HEK293 (cell line): ENCODE data around the gene STAT5B.
A peak's percentile ranks its signal among the peaks of the same experiment; 100 is the strongest.
"Not testable (repeated sequence)": the region's sequence is repeated elsewhere in the genome, so short reads cannot be mapped to it uniquely, and the experiment has no call there.

ENCODE experiments used
- CTCF ChIA-PET: fragments of 350-600 bp; formaldehyde crosslinking; extraction: SDS; loops from one replicate; lab custom pipeline; 2021; ENCODE audit warnings: antibody characterized with exemption; lab: Yijun Ruan, JAX
- POLR2A ChIA-PET: fragments of 300-600 bp; formaldehyde crosslinking; extraction: SDS; loops from one replicate; lab custom pipeline; 2020; ENCODE audit warnings: antibody characterized with exemption, inconsistent platforms; lab: Yijun Ruan, JAX
- H3K27ac ChIP-seq: fragments of 200-500 bp; sonication (Bioruptor generic); 2 replicates; pipeline ENCODE4 v1.5.1; 2014; ENCODE audit warnings: low read depth, low read length, control low read depth, inconsistent platforms; ENCODE audit errors: extremely low read depth
- H3K36me3 ChIP-seq, 2 experiments: fragments of 200-500 bp in 1 of 2; sonication (Bioruptor generic) in 1 of 2; 1 replicate in 1 of 2; 2 replicates in 1 of 2; pipeline ENCODE4 v1.5.1; 2014 to 2017; ENCODE audit warnings: inconsistent platforms in 2 of 2, low read length in 2 of 2; ENCODE audit not compliant: control insufficient read depth in 2 of 2, insufficient read depth in 1 of 2
- H3K4me1 ChIP-seq: fragments of 200-500 bp; sonication (Bioruptor generic); 2 replicates; pipeline ENCODE4 v1.5.1; 2014; ENCODE audit warnings: mild to moderate bottlenecking, low read length, inconsistent platforms; ENCODE audit not compliant: control insufficient read depth, insufficient read depth
- H3K4me3 ChIP-seq: 2 replicates; pipeline ENCODE4 v1.5.1; 2011; ENCODE audit warnings: low read depth, mild to moderate bottlenecking, control low read depth, low read length, moderate library complexity
- H3K9me3 ChIP-seq: fragments of 200-500 bp; sonication (Bioruptor generic); 2 replicates; pipeline ENCODE4 v1.5.1; 2014; ENCODE audit warnings: low read depth, low read length, inconsistent platforms; ENCODE audit not compliant: control insufficient read depth, insufficient read depth
- GLIS1 ChIP-seq: fragments of 450-650 bp; formaldehyde crosslinking; IDR thresholded peaks from 2 replicates; pipeline ENCODE4 v1.5.1; 2016; ENCODE audit warnings: missing biosample characterization, missing genetic modification characterization
- OSR2 ChIP-seq: fragments of 450-650 bp; formaldehyde crosslinking; IDR thresholded peaks from 2 replicates; pipeline ENCODE4 v1.5.1; 2016; ENCODE audit warnings: missing biosample characterization, missing genetic modification characterization
- REPIN1 ChIP-seq: fragments of 450-650 bp; formaldehyde crosslinking; IDR thresholded peaks from 2 replicates; pipeline ENCODE4 v1.5.1; 2017; ENCODE audit warnings: missing biosample characterization, missing genetic modification characterization, low read depth
- TRIM28 ChIP-seq: IDR thresholded peaks from 2 replicates; pipeline ENCODE4 v1.6.1; 2011; ENCODE audit warnings: low read length, control low read depth, borderline replicate concordance
- ZBTB1 ChIP-seq: fragments of 450-650 bp; formaldehyde crosslinking; IDR thresholded peaks from 2 replicates; pipeline ENCODE4 v1.5.1; 2016; ENCODE audit warnings: missing biosample characterization, missing genetic modification characterization
- ZBTB21 ChIP-seq: fragments of 450-650 bp; formaldehyde crosslinking; IDR thresholded peaks from 2 replicates; pipeline ENCODE4 v1.5.1; 2017; ENCODE audit warnings: missing biosample characterization, missing genetic modification characterization
- ZBTB6 ChIP-seq: fragments of 450-650 bp; formaldehyde crosslinking; IDR thresholded peaks from 2 replicates; pipeline ENCODE4 v1.5.1; 2017; ENCODE audit warnings: missing biosample characterization, missing genetic modification characterization
- ZNF140 ChIP-seq: fragments of 450-650 bp; formaldehyde crosslinking; IDR thresholded peaks from 2 replicates; pipeline ENCODE4 v1.5.1; 2016; ENCODE audit warnings: missing biosample characterization, missing genetic modification characterization
- ZNF26 ChIP-seq: fragments of 450-650 bp; formaldehyde crosslinking; IDR thresholded peaks from 2 replicates; pipeline ENCODE4 v1.5.1; 2016; ENCODE audit warnings: missing biosample characterization, missing genetic modification characterization
- ZNF266 ChIP-seq: fragments of 450-650 bp; formaldehyde crosslinking; IDR thresholded peaks from 2 replicates; pipeline ENCODE4 v1.5.1; 2016; ENCODE audit warnings: missing biosample characterization, missing genetic modification characterization, low read depth
- ZNF280D ChIP-seq: fragments of 450-650 bp; formaldehyde crosslinking; IDR thresholded peaks from 2 replicates; pipeline ENCODE4 v1.5.1; 2016; ENCODE audit warnings: missing biosample characterization, missing genetic modification characterization
- ZNF488 ChIP-seq: fragments of 450-650 bp; formaldehyde crosslinking; IDR thresholded peaks from 2 replicates; pipeline ENCODE4 v1.5.1; 2016; ENCODE audit warnings: missing biosample characterization, missing genetic modification characterization
- ZNF510 ChIP-seq: fragments of 450-650 bp; formaldehyde crosslinking; IDR thresholded peaks from 2 replicates; pipeline ENCODE4 v1.5.1; 2018; ENCODE audit warnings: mild to moderate bottlenecking, missing genetic modification characterization, missing biosample characterization; ENCODE audit not compliant: insufficient replicate concordance
- ZNF518A ChIP-seq: fragments of 450-650 bp; formaldehyde crosslinking; conservative IDR thresholded peaks from 2 replicates; pipeline ENCODE4 v1.5.1; 2016; ENCODE audit warnings: low read depth, missing biosample characterization, missing genetic modification characterization
- ZNF624 ChIP-seq: fragments of 450-650 bp; formaldehyde crosslinking; IDR thresholded peaks from 2 replicates; pipeline ENCODE4 v1.5.1; 2017; ENCODE audit warnings: missing biosample characterization, missing genetic modification characterization
- ZNF660 ChIP-seq: fragments of 450-650 bp; IDR thresholded peaks from 2 replicates; pipeline ENCODE4 v1.5.1; 2018; ENCODE audit warnings: missing biosample characterization, mild to moderate bottlenecking, missing genetic modification characterization

STAT5B gene

GRCh38 chr17:42247734-42248133 is 28.5 kb downstream of the STAT5B start (continued):
- peak; percentile 47; the same call in 1 of the 2 replicates for TF ChIP-seq ZNF660 (tag by site-specific recombination)
- no peak for TF ChIP-seq TRIM28
- TF ChIP-seq ZNF510 (tag by site-specific recombination) = no peak
- no peak for TF ChIP-seq ZNF624
- TF ChIP-seq ZNF280D (tag by site-specific recombination) = peak; percentile 83
- TF ChIP-seq ZNF488 (tag by site-specific recombination) = no peak
- TF ChIP-seq ZNF140 (tag by site-specific recombination) = no peak
- TF ChIP-seq ZNF26 = no peak
- no peak for TF ChIP-seq OSR2 (tag by site-specific recombination)
- TF ChIP-seq ZBTB21 (tag by site-specific recombination) = no peak
- peak; percentile 36 for TF ChIP-seq GLIS1 (tag by site-specific recombination)
- 0 out of 2 replicates have a peak, but pooled peaks have one; percentile 33 for TF ChIP-seq ZBTB6 (tag by site-specific recombination)
- TF ChIP-seq ZNF518A = no peak
- no peak for TF ChIP-seq REPIN1
- TF ChIP-seq ZNF266 (tag by site-specific recombination) = no peak

GRCh38 chr17:42246515-42246914 is 29.7 kb downstream of the STAT5B start:
- no peaks in the 10 kb centered on the region for H3K9me3 ChIP-seq
- no peak overlapping the region for H3K4me3 ChIP-seq
- TF ChIP-seq OSR2 (tag by site-specific recombination) = peak; percentile 60; the same call in 1 of the 2 replicates
- TF ChIP-seq ZBTB1 (tag by site-specific recombination) = no peak
- POLR2A ChIA-PET = no interaction called here
- peaks cover 3% of the 10 kb centered on the region; the same call in 1 of the 2 replicates for H3K4me1 ChIP-seq
- no peak overlapping the region for H3K27ac ChIP-seq
- CTCF ChIA-PET = interaction anchor here (0.6 to 1.6 kb wide), 4 partner anchors 24 to 281 kb away, joined by 3 to 8 read pairs (median 4); no protein-coding TSS in a partner anchor
- no peaks in the 10 kb centered on the region; a peak in 1 of 3 replicates for H3K36me3 ChIP-seq

- POLR2A ChIA-PET, H3K27ac ChIP-seq, H3K4me1 ChIP-seq, H3K4me3 ChIP-seq, H3K9me3 ChIP-seq, H3K36me3 ChIP-seq: not testable (repeated sequence)
- CTCF ChIA-PET = interaction anchor here (0.9 to 3.1 kb wide), 2 partner anchors 23 to 48 kb away, joined by 3 to 18 read pairs; no protein-coding TSS in a partner anchor
Measured at GRCh38 chr17:42245183-42245582, 31.0 kb downstream of the STAT5B start.
